HG03280 (cell line): ENCODE results near the gene MDN1.

Experiments used
- ATAC-seq: cut with Tn5 transposase; IDR thresholded peaks from one replicate; pipeline ENCODE4 v1.9.1; 2021; ENCODE audit warnings: mild to moderate bottlenecking, moderate library complexity; ENCODE audit not compliant: unreplicated experiment

Gene MDN1

DNA sequence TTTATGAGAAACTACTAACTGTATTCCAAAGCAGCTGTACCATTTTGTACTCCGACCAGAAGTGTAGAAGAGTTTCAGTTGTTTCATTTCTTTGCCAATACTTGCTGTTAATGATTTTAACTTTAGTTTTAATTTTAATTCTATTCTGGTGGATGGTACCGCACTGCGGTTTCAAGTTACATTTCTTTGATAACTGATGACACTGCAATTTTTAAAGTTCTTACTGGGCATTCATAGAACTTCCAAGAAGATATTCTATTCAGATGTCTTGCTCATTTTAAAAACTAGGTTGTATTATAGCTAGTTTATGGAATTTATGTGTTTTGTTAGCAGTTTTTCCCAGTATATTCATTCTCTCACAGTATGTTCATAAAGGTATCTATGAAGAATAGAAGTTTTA lies 117.2 kb downstream of the MDN1 start:
- no peak for ATAC-seq

DNA sequence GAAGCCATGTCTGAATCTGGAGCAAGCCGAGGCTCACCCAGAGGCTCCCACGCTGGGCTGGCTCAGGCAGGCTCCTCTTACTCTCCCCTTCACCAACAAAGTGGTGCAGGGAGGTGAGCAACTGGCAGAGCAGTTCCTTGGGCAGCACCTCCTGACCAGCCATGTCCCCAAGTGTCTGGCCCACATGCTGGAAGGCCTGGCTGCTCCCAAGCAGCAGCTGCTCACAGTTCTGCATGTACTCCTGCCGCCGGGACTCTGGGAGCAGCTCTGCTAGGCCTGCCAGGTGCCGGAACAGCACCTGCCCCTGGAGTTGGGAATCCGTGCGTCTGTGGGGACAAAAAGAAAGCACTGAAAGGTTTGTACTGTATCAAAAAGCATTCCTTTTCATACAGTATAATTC lies 123.9 kb downstream of the MDN1 start:
- ATAC-seq = no peak

GRCh38 chr6:89694428-89694827 lies 125.2 kb downstream of the MDN1 start:
- ATAC-seq = no peak

GRCh38 chr6:89693207-89693606 lies 126.4 kb downstream of the MDN1 start:
- no peak for ATAC-seq

GRCh38 chr6:89692256-89692655 lies 127.3 kb downstream of the MDN1 start:
- no peak for ATAC-seq

- ATAC-seq = no peak
Observed at GRCh38 chr6:89690944-89691324, 128.7 kb downstream of the MDN1 start.

GRCh38 chr6:89689732-89690131 lies 129.9 kb downstream of the MDN1 start:
- no peak for ATAC-seq

DNA sequence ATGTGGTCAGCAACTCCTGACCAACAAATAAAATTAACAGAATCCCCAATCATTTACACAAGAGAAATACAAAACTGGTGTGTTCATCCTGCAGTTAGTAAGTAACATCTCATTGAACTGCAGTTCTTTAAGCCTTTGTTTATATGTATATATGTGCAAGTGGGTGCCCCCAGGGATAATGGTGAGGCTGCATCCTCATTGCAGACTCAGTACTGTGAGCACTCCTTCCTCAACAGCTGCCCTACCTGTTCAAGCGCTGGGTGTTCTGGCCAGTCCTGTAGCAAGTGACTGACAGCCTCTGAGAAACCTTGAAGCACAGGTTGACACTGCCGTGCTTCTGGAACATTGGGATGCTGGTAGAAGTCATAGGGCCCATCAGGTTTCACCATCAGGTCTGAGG lies 131.3 kb downstream of the MDN1 start:
- ATAC-seq = no peak

DNA sequence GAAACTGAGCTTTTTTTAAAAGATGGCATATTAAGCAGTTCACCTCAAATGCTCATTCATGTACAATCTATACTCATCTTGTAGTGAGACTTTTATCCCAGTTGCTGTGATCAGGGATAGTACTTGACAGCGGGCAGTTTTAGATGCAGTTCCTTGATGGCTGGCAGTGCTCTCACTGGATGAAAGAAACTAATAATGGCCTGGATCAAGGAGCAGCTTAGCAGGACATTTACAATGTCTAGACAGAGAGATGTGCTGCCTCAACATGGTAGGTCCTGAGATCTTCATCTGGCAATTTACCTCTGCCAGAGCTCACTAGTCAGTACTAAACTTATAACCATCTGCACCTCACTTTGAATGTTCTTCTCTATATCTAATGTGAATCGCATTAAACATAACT lies 134.3 kb downstream of the MDN1 start:
- ATAC-seq = no peak

GRCh38 chr6:89682991-89683390 lies 136.6 kb downstream of the MDN1 start:
- no peak for ATAC-seq

GRCh38 chr6:89681983-89682564 lies 137.5 kb downstream of the MDN1 start:
- ATAC-seq = no peak

GRCh38 chr6:89680551-89680950 lies 139.0 kb downstream of the MDN1 start:
- no peak for ATAC-seq

- no peak for ATAC-seq
Observed at GRCh38 chr6:89680150-89680549, 139.4 kb downstream of the MDN1 start.

DNA sequence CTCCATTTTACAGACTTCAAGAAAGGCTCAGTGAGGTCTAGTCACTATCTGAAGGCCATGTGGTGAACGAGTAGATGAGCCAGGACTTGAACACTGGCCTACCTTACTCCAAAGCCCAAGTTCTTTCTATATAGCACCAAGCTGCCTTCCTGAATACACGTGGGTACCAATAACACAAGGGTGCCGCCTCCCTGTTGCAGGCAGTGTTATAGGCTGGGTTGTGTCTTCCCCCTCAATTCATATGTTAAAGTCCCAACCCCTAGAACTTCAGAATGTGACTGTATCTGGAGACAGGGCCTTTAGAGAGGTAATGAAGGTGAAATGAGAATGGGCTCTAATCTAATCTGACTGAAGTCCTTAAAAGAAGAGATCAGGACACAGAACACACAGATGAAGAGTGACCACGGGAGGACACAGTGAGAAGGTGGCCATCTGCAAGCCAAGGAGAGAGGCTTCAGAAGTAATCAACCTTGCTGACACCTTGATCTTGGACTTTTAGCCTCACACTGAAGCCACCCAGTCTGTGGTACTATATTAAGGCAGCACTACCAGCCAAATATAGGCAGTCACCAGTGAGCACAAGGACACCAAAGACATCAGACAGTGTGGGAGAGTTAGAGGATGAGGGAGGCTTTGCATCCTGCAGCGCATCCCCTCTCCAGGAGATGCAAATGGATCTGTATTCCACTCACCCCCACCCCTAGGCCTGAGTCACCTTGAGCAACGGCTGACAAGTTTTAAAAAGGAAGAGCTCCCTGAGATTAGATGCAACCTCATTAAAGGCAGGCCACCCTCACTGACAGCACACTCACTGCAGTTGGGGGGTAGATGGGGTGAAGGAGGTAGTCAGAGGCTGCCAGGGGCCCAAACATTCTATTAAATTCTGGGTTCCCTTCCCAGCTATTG lies 140.1 kb downstream of the MDN1 start:
- ATAC-seq = no peak

DNA sequence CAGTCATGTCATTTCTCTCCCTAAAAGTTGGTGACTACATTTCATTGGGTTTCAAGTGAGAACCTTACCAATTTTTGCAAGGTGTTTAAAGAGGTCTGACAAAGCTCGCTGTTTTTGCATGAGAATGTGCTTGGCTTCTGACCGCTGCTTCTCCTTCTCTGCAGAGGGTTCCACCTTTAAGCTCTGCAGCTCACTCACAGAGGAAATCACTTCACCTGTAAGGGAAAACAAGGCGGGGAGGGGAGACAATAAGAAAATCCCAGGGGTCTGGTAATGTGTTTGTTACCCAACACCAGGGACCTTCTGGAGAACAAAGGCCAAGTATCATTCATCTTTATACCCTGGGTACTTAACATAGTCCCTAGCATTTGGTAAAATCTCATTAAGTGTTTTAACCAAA lies 141.1 kb downstream of the MDN1 start:
- ATAC-seq = no peak

GRCh38 chr6:89675949-89676748 lies 143.4 kb downstream of the MDN1 start:
- ATAC-seq = no peak

DNA sequence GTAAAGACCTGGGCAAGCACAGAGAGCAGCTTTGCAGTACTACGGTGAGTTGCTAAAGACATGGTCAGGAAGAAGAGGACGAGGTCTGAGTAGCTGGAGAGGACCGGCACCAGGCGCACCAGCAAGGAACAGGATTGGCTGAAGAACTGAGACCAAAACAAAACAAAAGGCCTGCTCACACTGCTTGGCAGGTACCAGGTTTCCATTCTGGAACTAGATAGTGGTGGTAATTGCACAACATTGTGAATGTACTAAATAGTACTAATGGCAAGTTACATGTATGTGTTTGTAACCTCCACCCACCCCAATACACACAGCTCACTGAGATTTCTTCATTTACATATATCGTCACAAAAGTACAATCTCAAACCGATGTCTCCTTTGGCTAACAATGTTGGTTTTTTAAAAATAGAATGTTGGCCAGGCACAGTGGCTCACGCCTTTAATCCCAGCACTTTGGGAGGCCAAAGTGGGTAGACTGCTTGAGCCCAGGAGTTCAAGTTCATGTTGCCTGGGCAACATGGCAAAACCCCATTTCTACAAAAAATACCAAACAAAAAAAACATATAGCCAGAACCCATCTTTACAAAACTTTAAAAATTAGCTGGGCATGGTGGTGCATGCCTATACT lies 148.5 kb downstream of the MDN1 start:
- ATAC-seq = no peak

- no peak for ATAC-seq
Observed at GRCh38 chr6:89669002-89669401, 150.6 kb downstream of the MDN1 start.

DNA sequence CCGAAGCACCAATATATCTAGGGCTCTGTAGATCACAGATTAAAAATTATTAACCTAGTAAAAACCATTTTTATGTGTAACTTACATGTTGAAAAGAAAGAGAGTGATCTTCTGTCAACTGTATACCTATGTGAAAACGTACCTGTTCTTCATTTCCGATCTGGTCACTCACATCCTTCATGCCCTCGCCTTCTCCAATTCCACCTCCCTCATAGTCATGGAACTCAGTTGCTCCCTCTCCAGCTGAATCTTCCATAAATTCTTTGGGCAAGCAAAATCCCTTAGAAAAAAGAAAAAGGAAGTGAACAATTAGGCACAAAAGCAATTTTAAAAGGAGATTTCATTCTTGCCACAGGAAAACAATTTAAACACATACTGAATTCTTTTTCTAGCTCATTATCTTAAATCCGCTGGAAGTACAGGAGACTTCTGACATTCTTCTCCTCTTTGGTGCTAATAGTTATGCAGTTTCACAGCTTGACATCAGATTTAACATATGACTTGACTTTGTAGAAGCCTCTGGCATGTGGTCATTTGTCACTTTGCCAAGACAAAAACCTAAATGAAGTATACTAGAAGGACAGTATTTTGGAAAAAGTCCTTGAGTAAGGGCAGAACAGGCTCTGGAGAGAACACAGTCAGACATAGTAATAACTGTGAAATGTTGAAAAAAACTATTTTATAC lies 151.6 kb downstream of the MDN1 start:
- ATAC-seq = no peak

GRCh38 chr6:89662659-89663223 lies 156.9 kb downstream of the MDN1 start:
- no peak for ATAC-seq
